ENCODE data around the gene CCDC3. TPM values are rescaled to one million over a fixed set of nuclear protein-coding genes. Genes with fewer than 3 reads are reported as not detected.
A peak's percentile ranks its signal among the peaks of the same experiment; 100 is the strongest.

CCDC3 gene
- total RNA-seq, 1 experiment from 2014 or later: not detected

GRCh38 chr10:13006037-13006436 is 4.5 kb upstream of the CCDC3 start:
- H3K4me1 ChIP-seq (ENCODE audit: insufficient read depth, low read length): no peaks in the 10 kb centered on the region
- no peak overlapping the region for H3K4me2 ChIP-seq (ENCODE audit: low read length)
- no peak overlapping the region for H2AFZ ChIP-seq (ENCODE audit: low read length)
- H3K27ac ChIP-seq (ENCODE audit: low read length): no peak overlapping the region
- TF ChIP-seq EZH2 (IDR thresholded peaks at IDR 0.05; ENCODE audit: low read length, unreplicated experiment) (no peak), EZH2phosphoT487 (IDR thresholded peaks at IDR 0.05; ENCODE audit: borderline replicate concordance, low read length) (no peak)
- no peaks in the 10 kb centered on the region for H4K20me1 ChIP-seq (ENCODE audit: low read length)
- no peaks in the 10 kb centered on the region for H3K27me3 ChIP-seq (ENCODE audit: low read length)
- H3K9ac ChIP-seq (ENCODE audit: low read length): no peak overlapping the region
- H3K36me3 ChIP-seq (ENCODE audit: low read depth, low read length): no peaks in the 10 kb centered on the region
- intact Hi-C loops (cut with micrococcal nuclease): no loop called here
- H3K9me3 ChIP-seq (ENCODE audit: low read length): no peaks in the 10 kb centered on the region
- no peaks in the 10 kb centered on the region for H3K79me2 ChIP-seq (ENCODE audit: low read length)
- BruUV-seq (replicated peaks): no TSS peak
- ChIA-PET POLR2A (ENCODE audit: unreplicated experiment) (no interaction called here), CTCF (no interaction called here)
- no peak for DNase-seq
- no peak for ATAC-seq
- no peaks in the 10 kb centered on the region for H3K9me2 ChIP-seq (replicated peaks; ENCODE audit: low read length)
- no peaks in the 10 kb centered on the region for H3F3A ChIP-seq (ENCODE audit: low read length, unreplicated experiment)
- H3K4me3 ChIP-seq (ENCODE audit: low read length): no peak overlapping the region

DNA sequence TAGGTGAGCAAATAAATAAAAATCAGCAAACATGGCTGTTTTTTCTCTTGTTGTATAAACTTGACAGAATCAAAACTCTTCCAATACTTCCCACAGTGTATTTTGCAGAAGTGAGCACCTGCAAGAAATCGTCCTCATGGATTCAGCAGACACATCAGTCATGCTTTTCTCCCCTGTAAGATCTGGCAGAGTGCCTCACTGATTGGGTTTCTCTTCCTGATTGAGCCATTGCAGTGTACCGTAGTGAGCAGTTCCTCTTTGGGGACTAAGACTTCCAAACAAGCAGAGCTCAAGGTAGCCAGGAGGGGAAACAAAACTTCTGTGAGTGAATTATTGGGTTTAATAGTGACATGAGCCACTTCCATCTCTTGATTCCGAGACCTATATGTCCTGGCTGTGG is 2.2 kb upstream of the CCDC3 start:
- TF ChIP-seq, protein P1, sequence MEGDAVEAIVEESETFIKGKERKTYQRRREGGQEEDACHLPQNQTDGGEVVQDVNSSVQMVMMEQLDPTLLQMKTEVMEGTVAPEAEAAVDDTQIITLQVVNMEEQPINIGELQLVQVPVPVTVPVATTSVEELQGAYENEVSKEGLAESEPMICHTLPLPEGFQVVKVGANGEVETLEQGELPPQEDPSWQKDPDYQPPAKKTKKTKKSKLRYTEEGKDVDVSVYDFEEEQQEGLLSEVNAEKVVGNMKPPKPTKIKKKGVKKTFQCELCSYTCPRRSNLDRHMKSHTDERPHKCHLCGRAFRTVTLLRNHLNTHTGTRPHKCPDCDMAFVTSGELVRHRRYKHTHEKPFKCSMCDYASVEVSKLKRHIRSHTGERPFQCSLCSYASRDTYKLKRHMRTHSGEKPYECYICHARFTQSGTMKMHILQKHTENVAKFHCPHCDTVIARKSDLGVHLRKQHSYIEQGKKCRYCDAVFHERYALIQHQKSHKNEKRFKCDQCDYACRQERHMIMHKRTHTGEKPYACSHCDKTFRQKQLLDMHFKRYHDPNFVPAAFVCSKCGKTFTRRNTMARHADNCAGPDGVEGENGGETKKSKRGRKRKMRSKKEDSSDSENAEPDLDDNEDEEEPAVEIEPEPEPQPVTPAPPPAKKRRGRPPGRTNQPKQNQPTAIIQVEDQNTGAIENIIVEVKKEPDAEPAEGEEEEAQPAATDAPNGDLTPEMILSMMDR (conservative IDR thresholded peaks at IDR 0.05; ENCODE audit: low read depth, low read length): no peak
- TF ChIP-seq EZH2phosphoT487 (IDR thresholded peaks at IDR 0.05; ENCODE audit: borderline replicate concordance, low read length): no peak
- TF ChIP-seq EZH2 (IDR thresholded peaks at IDR 0.05; ENCODE audit: low read length, unreplicated experiment): no peak
- no peaks in the 10 kb centered on the region for H3K27me3 ChIP-seq (ENCODE audit: low read length)
- H3K4me3 ChIP-seq (ENCODE audit: low read length): no peak overlapping the region
- H3K79me2 ChIP-seq (ENCODE audit: low read length): no peaks in the 10 kb centered on the region
- ChIA-PET POLR2A (ENCODE audit: unreplicated experiment) (no interaction called here), CTCF (no interaction called here)
- H3K9ac ChIP-seq (ENCODE audit: low read length): no peak overlapping the region
- H3F3A ChIP-seq (ENCODE audit: low read length, unreplicated experiment): no peaks in the 10 kb centered on the region
- H3K9me2 ChIP-seq (replicated peaks; ENCODE audit: low read length): no peaks in the 10 kb centered on the region
- no peaks in the 10 kb centered on the region for H3K9me3 ChIP-seq (ENCODE audit: low read length)
- H3K4me1 ChIP-seq (ENCODE audit: insufficient read depth, low read length): no peaks in the 10 kb centered on the region
- H3K4me2 ChIP-seq (ENCODE audit: low read length): no peak overlapping the region
- no peak for ATAC-seq
- no peaks in the 10 kb centered on the region for H4K20me1 ChIP-seq (ENCODE audit: low read length)
- no TSS peak for BruUV-seq (replicated peaks)
- no peak overlapping the region for H2AFZ ChIP-seq (ENCODE audit: low read length)
- intact Hi-C loops (cut with micrococcal nuclease): no loop called here
- no peak for DNase-seq
- H3K27ac ChIP-seq (ENCODE audit: low read length): no peak overlapping the region
- H3K36me3 ChIP-seq (ENCODE audit: low read depth, low read length): no peaks in the 10 kb centered on the region

DNA sequence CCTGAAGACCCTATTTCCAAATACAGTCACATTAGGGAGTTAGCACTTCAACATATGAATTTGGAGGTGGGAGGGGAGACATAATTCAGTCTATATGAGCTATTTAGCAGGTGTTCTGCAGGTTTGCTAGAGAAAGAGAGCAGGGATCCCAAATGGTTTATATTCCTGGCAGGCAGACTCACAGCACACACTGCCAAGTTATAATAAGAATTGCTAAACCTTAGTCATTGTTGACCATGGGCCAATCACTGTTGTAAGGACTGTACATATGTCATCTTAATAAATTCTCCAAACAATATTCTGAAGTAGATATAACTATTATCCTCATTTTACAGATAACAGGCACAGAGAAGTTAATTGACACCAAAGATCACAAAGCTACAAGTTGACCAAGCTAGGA is 1.5 kb upstream of the CCDC3 start:
- CTCF ChIA-PET: no interaction called here
- no peaks in the 10 kb centered on the region for H3K79me2 ChIP-seq (ENCODE audit: low read length)

More for the DNA sequence above, 1.5 kb upstream of the CCDC3 start:
- H3K4me2 ChIP-seq (ENCODE audit: low read length): no peak overlapping the region
- no peaks in the 10 kb centered on the region for H3K4me1 ChIP-seq (ENCODE audit: insufficient read depth, low read length)
- H3K4me3 ChIP-seq (ENCODE audit: low read length): no peak overlapping the region
- DNase-seq (peak; percentile 46), ATAC-seq (peak; percentile 78)
- no peaks in the 10 kb centered on the region for H3K9me3 ChIP-seq (ENCODE audit: low read length)
- intact Hi-C loops (cut with micrococcal nuclease): no loop called here
- H3K9ac ChIP-seq (ENCODE audit: low read length): no peak overlapping the region
- TF ChIP-seq EZH2 (IDR thresholded peaks at IDR 0.05; ENCODE audit: low read length, unreplicated experiment) (no peak), EZH2phosphoT487 (IDR thresholded peaks at IDR 0.05; ENCODE audit: borderline replicate concordance, low read length) (no peak)
- TF ChIP-seq, protein P1 (conservative IDR thresholded peaks at IDR 0.05; ENCODE audit: low read depth, low read length): no peak
- POLR2A ChIA-PET (ENCODE audit: unreplicated experiment): no interaction called here
- H3K9me2 ChIP-seq (replicated peaks; ENCODE audit: low read length): no peaks in the 10 kb centered on the region
- no peak overlapping the region for H2AFZ ChIP-seq (ENCODE audit: low read length)
- no peaks in the 10 kb centered on the region for H3K27me3 ChIP-seq (ENCODE audit: low read length)
- no peak overlapping the region for H3K27ac ChIP-seq (ENCODE audit: low read length)
- no TSS peak for BruUV-seq (replicated peaks)
- H3F3A ChIP-seq (ENCODE audit: low read length, unreplicated experiment): no peaks in the 10 kb centered on the region
- H3K36me3 ChIP-seq (ENCODE audit: low read depth, low read length): no peaks in the 10 kb centered on the region
- H4K20me1 ChIP-seq (ENCODE audit: low read length): no peaks in the 10 kb centered on the region
